Stimulated activated CD4-positive, alpha-beta T cell treated with anti-CD3 and anti-CD28 coated beads, Interleukin-12 subunit alpha, Interleukin-12 subunit beta, amount 100 ng/mL, for 48 hours (primary cell): Measurements from ENCODE around the gene CSTB.

Source experiments
- DNase-seq, 3 donors: peaks; one replicate each; pipeline ENCODE4 v3.0.0-alpha.2; 2020; ENCODE audit warnings: low read depth in 2 of 3, low spot score in 1 of 3

The CSTB gene

GRCh38 chr21:43811262-43812105 lies 35.4 kb upstream of the CSTB start:
- no peak for DNase-seq

GRCh38 chr21:43810505-43811261 lies 34.6 kb upstream of the CSTB start:
- peak; percentile 88 to 98 (median 89) for DNase-seq

- DNase-seq = no peak
Observed at GRCh38 chr21:43809853-43810504, 33.9 kb upstream of the CSTB start.

- no peak for DNase-seq
Observed at GRCh38 chr21:43809346-43809799, 33.3 kb upstream of the CSTB start.

- DNase-seq = no peak
Observed at GRCh38 chr21:43808832-43809251, 32.7 kb upstream of the CSTB start.

GRCh38 chr21:43808367-43808766 lies 32.3 kb upstream of the CSTB start:
- no peak for DNase-seq

- no peak for DNase-seq
Observed at GRCh38 chr21:43806017-43806710, 30.1 kb upstream of the CSTB start.

- no peak for DNase-seq
Observed at GRCh38 chr21:43805275-43805800, 29.2 kb upstream of the CSTB start.

- no peak for DNase-seq
Observed at GRCh38 chr21:43803558-43804300, 27.6 kb upstream of the CSTB start.

- no peak for DNase-seq
Observed at GRCh38 chr21:43802713-43803313, 26.7 kb upstream of the CSTB start.

- no peak for DNase-seq
Observed at GRCh38 chr21:43801006-43801783, 25.1 kb upstream of the CSTB start.

GRCh38 chr21:43800566-43800965 lies 24.5 kb upstream of the CSTB start:
- DNase-seq = no peak

- DNase-seq = no peak
Observed at GRCh38 chr21:43800124-43800523, 24.0 kb upstream of the CSTB start.

GRCh38 chr21:43799301-43799840 lies 23.3 kb upstream of the CSTB start:
- DNase-seq = no peak

- no peak for DNase-seq
Observed at GRCh38 chr21:43797925-43798715, 22.0 kb upstream of the CSTB start.

GRCh38 chr21:43797415-43797814 lies 21.3 kb upstream of the CSTB start:
- DNase-seq = no peak

- DNase-seq = no peak
Observed at GRCh38 chr21:43794857-43795256, 18.7 kb upstream of the CSTB start.

- DNase-seq = no peak
Observed at GRCh38 chr21:43794311-43794710, 18.2 kb upstream of the CSTB start.
